Activated T-cell treated with anti-CD3 and anti-CD28 coated beads, Interleukin-2, amount 50 U/mL, for 48 hours (primary cell): ENCODE data around the gene LMBR1L.

Experiments
- DNase-seq, 2 experiments: peaks; one replicate each; pipeline ENCODE4 v3.0.0-alpha.2; 2020

LMBR1L gene

GRCh38 chr12:49111206-49111605 is 559 bp upstream of the LMBR1L start:
- no peak for DNase-seq

GRCh38 chr12:49109641-49110463 is 795 bp downstream of the LMBR1L start:
- DNase-seq: no peak

GRCh38 chr12:49108958-49109404 is 1.7 kb downstream of the LMBR1L start:
- no peak for DNase-seq

GRCh38 chr12:49105504-49106084 is 5.1 kb downstream of the LMBR1L start:
- DNase-seq: no peak

- DNase-seq: no peak
These were observed 5.8 kb downstream of the LMBR1L start for GRCh38 chr12:49104822-49105221.

- DNase-seq: no peak
These were observed 10.3 kb downstream of the LMBR1L start for GRCh38 chr12:49100380-49100779.

- DNase-seq: no peak
These were observed 11.9 kb downstream of the LMBR1L start for GRCh38 chr12:49098703-49099102.

GRCh38 chr12:49098035-49098451 is 12.6 kb downstream of the LMBR1L start:
- peak; percentile 76 to 77 for DNase-seq

GRCh38 chr12:49097381-49097780 is 13.3 kb downstream of the LMBR1L start:
- no peak for DNase-seq

GRCh38 chr12:49094975-49095365 is 15.7 kb downstream of the LMBR1L start:
- DNase-seq: no peak

GRCh38 chr12:49094160-49094974 is 16.3 kb downstream of the LMBR1L start, which contains the start of gene DHH:
TSS of gene DHH (minus strand) at chr12:49094801. CDS start at chr12:49094512, 289 bp downstream.
- peak; percentile 24 to 30 for DNase-seq

- peak in 1 of 2 experiments; percentile 23 for DNase-seq
These were observed 16.9 kb downstream of the LMBR1L start for GRCh38 chr12:49093792-49094159.

GRCh38 chr12:49092816-49093406 is 17.7 kb downstream of the LMBR1L start:
- no peak for DNase-seq

GRCh38 chr12:49092086-49092815 is 18.4 kb downstream of the LMBR1L start:
- DNase-seq: peak; percentile 78 to 79

- DNase-seq: no peak
These were observed 18.9 kb downstream of the LMBR1L start for GRCh38 chr12:49091836-49092085.

GRCh38 chr12:49091056-49091835 is 19.4 kb downstream of the LMBR1L start:
- peak; percentile 41 to 45 for DNase-seq

GRCh38 chr12:49089821-49090773 is 20.6 kb downstream of the LMBR1L start:
- DNase-seq: peak; percentile 61 to 64

- DNase-seq: no peak
These were observed 21.7 kb downstream of the LMBR1L start for GRCh38 chr12:49088932-49089330.

GRCh38 chr12:49088150-49088931 is 22.3 kb downstream of the LMBR1L start:
- DNase-seq: peak; percentile 75 to 80

GRCh38 chr12:49086116-49086515 is 24.5 kb downstream of the LMBR1L start:
- DNase-seq: no peak
